Keratinocyte (primary cell): ENCODE results near the gene OPTN. TPM values are rescaled to one million over a fixed set of nuclear protein-coding genes. Genes with fewer than 3 reads are reported as not detected.
A peak's percentile ranks its signal among the peaks of the same experiment; 100 is the strongest.

Source experiments
- DNase-seq: peaks from one replicate; pipeline ENCODE4 v3.0.0-alpha.2; 2011; ENCODE audit warnings: low read depth, missing footprints, low spot score
- FAIRE-seq: peaks from 2 replicates; lab custom pipeline; 2011; peaks lifted over from hg19 to GRCh38; lab: Jason Lieb, UNC
- H2AFZ ChIP-seq: 2 replicates; pipeline ENCODE4 v1.6.0; 2012; ENCODE audit warnings: low read length, control low read depth, inconsistent platforms; ENCODE audit not compliant: control insufficient read depth
- H3K27ac ChIP-seq: 2 replicates; pipeline ENCODE4 v1.5.1; 2011; ENCODE audit warnings: low read length; ENCODE audit not compliant: control insufficient read depth, insufficient read depth
- H3K27me3 ChIP-seq: 3 replicates; pipeline ENCODE4 v1.6.0; 2011; ENCODE audit warnings: low read length; ENCODE audit not compliant: control insufficient read depth, insufficient read depth; ENCODE audit errors: extremely low read depth
- H3K36me3 ChIP-seq, 2 experiments: 2 replicates in 1 of 2; 3 replicates in 1 of 2; pipeline ENCODE4 v1.5.1; 2011; ENCODE audit warnings: low read length in 2 of 2, mild to moderate bottlenecking in 1 of 2; ENCODE audit not compliant: control insufficient read depth in 2 of 2, insufficient read depth in 2 of 2; ENCODE audit errors: extremely low read depth in 1 of 2
- H3K4me1 ChIP-seq: 3 replicates; pipeline ENCODE4 v1.5.1; 2011; ENCODE audit warnings: low read length; ENCODE audit not compliant: control insufficient read depth, insufficient read depth; ENCODE audit errors: extremely low read depth
- H3K4me2 ChIP-seq: 3 replicates; pipeline ENCODE4 v1.6.0; 2011; ENCODE audit warnings: low read depth, low read length; ENCODE audit not compliant: control insufficient read depth, insufficient read depth; ENCODE audit errors: extremely low read depth
- H3K4me3 ChIP-seq, 3 experiments: fragments of 200-600 bp in 1 of 3; sonication (generic) in 1 of 3; 2 replicates in 2 of 3; 3 replicates in 1 of 3; pipeline ENCODE4 v1.5.1; 2011 to 2016; ENCODE audit warnings: low read length in 3 of 3, mild to moderate bottlenecking in 3 of 3, control low read depth in 2 of 3, inconsistent platforms in 1 of 3, low read depth in 1 of 3, mixed read lengths in 1 of 3, mixed run types in 1 of 3, moderate library complexity in 1 of 3; ENCODE audit not compliant: control insufficient read depth in 2 of 3, insufficient read depth in 2 of 3; ENCODE audit errors: extremely low read depth in 1 of 3
- H3K79me2 ChIP-seq: 2 replicates; pipeline ENCODE4 v1.6.0; 2012; ENCODE audit warnings: low read length; ENCODE audit not compliant: control insufficient read depth, insufficient read depth
- H3K9ac ChIP-seq: 3 replicates; pipeline ENCODE4 v1.6.0; 2011; ENCODE audit warnings: low read length; ENCODE audit not compliant: control insufficient read depth, insufficient read depth; ENCODE audit errors: extremely low read depth
- H3K9me1 ChIP-seq: 3 replicates; pipeline ENCODE4 v1.6.0; 2011; ENCODE audit warnings: low read length; ENCODE audit not compliant: control insufficient read depth, insufficient read depth; ENCODE audit errors: extremely low read depth
- H3K9me3 ChIP-seq: 2 replicates; pipeline ENCODE4 v1.5.1; 2012; ENCODE audit warnings: low read depth, low read length; ENCODE audit not compliant: control insufficient read depth
- H4K20me1 ChIP-seq: 3 replicates; pipeline ENCODE4 v1.6.0; 2011; ENCODE audit warnings: low read length; ENCODE audit not compliant: control insufficient read depth, insufficient read depth; ENCODE audit errors: extremely low read depth
- EZH2 ChIP-seq: IDR thresholded peaks from one replicate; pipeline ENCODE4 v1.6.1; 2012; ENCODE audit warnings: inconsistent platforms, mild to moderate bottlenecking, low read length, moderate library complexity
- dilution Hi-C: fragments of 300-500 bp; cut with MboI; formaldehyde crosslinking; loops from one replicate; pipeline ENCODE4 v1.7.0; 2020; ENCODE audit warnings: low sequenced_read_pairs; ENCODE audit not compliant: extremely low pct_ligation_motif_present
- polyA plus RNA-seq, 5 experiments: library from polyadenylated mRNA; depleted of rRNA in 3 of 5; stranded (reverse) in 3 of 5; stranded (forward) in 1 of 5; unstranded in 1 of 5; fragments of >200 nt; gene quantifications; 1 replicate in 1 of 5; 2 replicates in 3 of 5; 3 replicates in 1 of 5; pipeline versions ENCODE4 v1.2.1 to v1.2.3, GENCODE V29; 2011 to 2012; ENCODE audit warnings: missing spikeins in 2 of 5, low read depth in 1 of 5, low replicate concordance in 1 of 5
- TF ChIP-seq, protein P1 (sequence below), 3 experiments: IDR thresholded peaks in 1 of 3; conservative IDR thresholded peaks in 1 of 3; optimal IDR thresholded peaks in 1 of 3; 2 replicates in 2 of 3; 3 replicates in 1 of 3; pipeline versions ENCODE3 to v1.5.1; 2011; ENCODE audit warnings: low read length in 3 of 3, mild to moderate bottlenecking in 3 of 3, moderate library complexity in 2 of 3, control low read depth in 1 of 3, inconsistent platforms in 1 of 3; ENCODE audit not compliant: insufficient read depth in 2 of 3; ENCODE audit errors: extremely low read depth in 1 of 3

The OPTN gene
- polyA plus RNA-seq, 1 donor (not counting 4 experiments of a cell fraction or from before 2014, with no cell fraction given) = 71.9 TPM

DNA sequence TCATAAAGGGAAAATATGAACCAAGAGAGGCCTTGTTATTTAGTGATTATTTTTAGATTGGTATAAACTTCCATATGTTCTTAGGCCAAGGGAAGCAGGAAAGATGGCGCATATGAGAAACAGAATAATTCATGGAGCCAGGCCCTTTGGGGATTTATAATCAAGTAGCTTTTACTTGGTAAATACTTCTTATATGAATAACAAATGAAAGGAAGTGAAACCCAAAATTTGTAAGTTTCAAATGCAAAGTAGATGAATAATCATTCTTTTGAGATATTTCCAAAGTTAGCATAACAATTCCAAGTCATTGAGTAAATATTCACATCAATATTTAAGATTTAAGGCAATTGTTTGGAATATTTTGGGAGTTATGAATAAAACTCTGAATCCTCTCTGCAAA, 13.9 kb upstream of the OPTN start:
- Histone ChIP-seq H3K4me2 (no peak overlapping the region), H4K20me1 (no peaks in the 10 kb centered on the region), H2AFZ (no peak overlapping the region), H3K79me2 (no peaks in the 10 kb centered on the region), H3K4me1 (peaks cover 13% of the 10 kb centered on the region), H3K9ac (no peak overlapping the region), H3K9me3 (peaks cover 7% of the 10 kb centered on the region), H3K27me3 (no peaks in the 10 kb centered on the region), H3K36me3 (no peaks in the 10 kb centered on the region), H3K9me1 (no peaks in the 10 kb centered on the region), H3K27ac (no peak overlapping the region), H3K4me3 (no peak overlapping the region)
- TF ChIP-seq, protein P1, sequence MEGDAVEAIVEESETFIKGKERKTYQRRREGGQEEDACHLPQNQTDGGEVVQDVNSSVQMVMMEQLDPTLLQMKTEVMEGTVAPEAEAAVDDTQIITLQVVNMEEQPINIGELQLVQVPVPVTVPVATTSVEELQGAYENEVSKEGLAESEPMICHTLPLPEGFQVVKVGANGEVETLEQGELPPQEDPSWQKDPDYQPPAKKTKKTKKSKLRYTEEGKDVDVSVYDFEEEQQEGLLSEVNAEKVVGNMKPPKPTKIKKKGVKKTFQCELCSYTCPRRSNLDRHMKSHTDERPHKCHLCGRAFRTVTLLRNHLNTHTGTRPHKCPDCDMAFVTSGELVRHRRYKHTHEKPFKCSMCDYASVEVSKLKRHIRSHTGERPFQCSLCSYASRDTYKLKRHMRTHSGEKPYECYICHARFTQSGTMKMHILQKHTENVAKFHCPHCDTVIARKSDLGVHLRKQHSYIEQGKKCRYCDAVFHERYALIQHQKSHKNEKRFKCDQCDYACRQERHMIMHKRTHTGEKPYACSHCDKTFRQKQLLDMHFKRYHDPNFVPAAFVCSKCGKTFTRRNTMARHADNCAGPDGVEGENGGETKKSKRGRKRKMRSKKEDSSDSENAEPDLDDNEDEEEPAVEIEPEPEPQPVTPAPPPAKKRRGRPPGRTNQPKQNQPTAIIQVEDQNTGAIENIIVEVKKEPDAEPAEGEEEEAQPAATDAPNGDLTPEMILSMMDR (optimal IDR thresholded peaks at IDR 0.05 in 1 of 3, IDR thresholded peaks at IDR 0.05 in 1 of 3, conservative IDR thresholded peaks at IDR 0.05 in 1 of 3; ENCODE audit: extremely low read depth in 1 of 3, insufficient read depth in 2 of 3, low read length in 3 of 3) = no peak
- no peak for TF ChIP-seq EZH2
- dilution Hi-C loops = no loop called here
- FAIRE-seq = no peak
- DNase-seq = no peak

DNA sequence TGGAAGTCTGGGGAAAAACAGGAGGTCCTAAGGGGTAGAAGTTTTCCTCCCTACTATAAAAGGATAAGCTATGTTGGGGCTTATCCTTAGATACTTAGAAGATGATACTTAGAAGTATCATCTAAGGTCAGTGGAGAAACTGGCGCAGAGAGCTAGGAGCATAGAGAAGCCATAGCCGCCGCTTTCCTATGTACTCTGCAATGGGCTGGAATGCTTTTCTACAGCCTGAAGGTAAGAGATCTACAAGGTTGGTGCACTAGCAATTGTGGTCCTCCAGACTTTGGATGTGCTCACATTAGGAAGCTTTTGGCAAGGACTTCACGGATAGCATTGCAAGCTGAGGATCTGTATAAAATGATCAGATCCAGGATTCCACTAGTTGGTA, 12.4 kb upstream of the OPTN start:
- Histone ChIP-seq H3K4me3 (no peak overlapping the region), H3K27ac (no peak overlapping the region), H3K9ac (no peak overlapping the region), H3K36me3 (no peaks in the 10 kb centered on the region), H3K4me2 (peak overlapping the region; percentile 15), H3K27me3 (no peaks in the 10 kb centered on the region), H2AFZ (no peak overlapping the region), H3K9me1 (no peaks in the 10 kb centered on the region), H3K79me2 (no peaks in the 10 kb centered on the region), H3K9me3 (peaks cover 7% of the 10 kb centered on the region), H3K4me1 (peaks cover 13% of the 10 kb centered on the region), H4K20me1 (no peaks in the 10 kb centered on the region)
- no peak for FAIRE-seq
- no peak for DNase-seq
- TF ChIP-seq EZH2 = no peak
- TF ChIP-seq, protein P1 (optimal IDR thresholded peaks at IDR 0.05 in 1 of 3, IDR thresholded peaks at IDR 0.05 in 1 of 3, conservative IDR thresholded peaks at IDR 0.05 in 1 of 3; ENCODE audit: extremely low read depth in 1 of 3, insufficient read depth in 2 of 3, low read length in 3 of 3) = no peak
- dilution Hi-C loops = no loop called here
